ENCODE results near the gene PKMYT1. TPM values are rescaled to one million over a fixed set of nuclear protein-coding genes. Genes with fewer than 3 reads are reported as not detected.

PKMYT1 gene
- total and polyA plus RNA-seq, 9 of the 15 experiments (the other 6 are each of a cell fraction or from before 2014, with no cell fraction given): 8.7 to 201 (median 37.8) TPM

DNA sequence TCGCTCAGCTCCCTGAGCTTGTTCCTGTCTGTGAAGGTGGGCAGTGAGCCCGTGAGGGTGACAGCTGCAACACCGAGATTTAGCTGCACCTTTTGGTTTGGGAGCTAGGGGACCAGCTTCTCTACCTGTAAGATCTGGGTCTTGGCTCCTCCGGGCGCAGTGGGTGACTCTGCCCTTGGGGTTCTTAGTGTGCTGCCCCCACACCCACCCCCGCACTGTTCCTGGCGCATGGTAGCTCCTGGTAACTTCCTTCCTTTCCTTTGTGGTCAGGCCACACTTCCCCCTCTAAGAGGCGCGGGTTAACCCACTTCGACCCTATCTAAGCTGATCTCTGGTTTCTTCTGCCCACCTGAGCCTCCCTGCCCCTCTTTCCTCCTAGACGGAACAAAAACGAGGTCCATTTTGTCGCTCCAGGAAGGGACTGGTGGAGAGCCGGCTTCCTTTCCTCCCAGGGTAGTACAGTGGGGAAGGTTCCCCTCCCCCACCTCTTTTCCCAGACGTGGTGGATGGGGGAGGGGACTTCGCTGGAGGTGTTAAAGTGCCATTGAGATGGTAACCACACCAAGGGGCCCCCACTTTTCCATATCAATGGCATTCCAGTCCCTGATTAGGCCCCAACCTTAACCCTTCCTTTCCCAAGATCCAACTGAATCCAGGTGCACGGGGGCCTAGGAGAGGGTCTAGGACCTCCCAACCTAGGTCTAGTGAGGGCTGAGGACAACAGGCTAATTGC is 27.9 kb upstream of the PKMYT1 start (continued):
- TF ChIP-seq, protein P1, sequence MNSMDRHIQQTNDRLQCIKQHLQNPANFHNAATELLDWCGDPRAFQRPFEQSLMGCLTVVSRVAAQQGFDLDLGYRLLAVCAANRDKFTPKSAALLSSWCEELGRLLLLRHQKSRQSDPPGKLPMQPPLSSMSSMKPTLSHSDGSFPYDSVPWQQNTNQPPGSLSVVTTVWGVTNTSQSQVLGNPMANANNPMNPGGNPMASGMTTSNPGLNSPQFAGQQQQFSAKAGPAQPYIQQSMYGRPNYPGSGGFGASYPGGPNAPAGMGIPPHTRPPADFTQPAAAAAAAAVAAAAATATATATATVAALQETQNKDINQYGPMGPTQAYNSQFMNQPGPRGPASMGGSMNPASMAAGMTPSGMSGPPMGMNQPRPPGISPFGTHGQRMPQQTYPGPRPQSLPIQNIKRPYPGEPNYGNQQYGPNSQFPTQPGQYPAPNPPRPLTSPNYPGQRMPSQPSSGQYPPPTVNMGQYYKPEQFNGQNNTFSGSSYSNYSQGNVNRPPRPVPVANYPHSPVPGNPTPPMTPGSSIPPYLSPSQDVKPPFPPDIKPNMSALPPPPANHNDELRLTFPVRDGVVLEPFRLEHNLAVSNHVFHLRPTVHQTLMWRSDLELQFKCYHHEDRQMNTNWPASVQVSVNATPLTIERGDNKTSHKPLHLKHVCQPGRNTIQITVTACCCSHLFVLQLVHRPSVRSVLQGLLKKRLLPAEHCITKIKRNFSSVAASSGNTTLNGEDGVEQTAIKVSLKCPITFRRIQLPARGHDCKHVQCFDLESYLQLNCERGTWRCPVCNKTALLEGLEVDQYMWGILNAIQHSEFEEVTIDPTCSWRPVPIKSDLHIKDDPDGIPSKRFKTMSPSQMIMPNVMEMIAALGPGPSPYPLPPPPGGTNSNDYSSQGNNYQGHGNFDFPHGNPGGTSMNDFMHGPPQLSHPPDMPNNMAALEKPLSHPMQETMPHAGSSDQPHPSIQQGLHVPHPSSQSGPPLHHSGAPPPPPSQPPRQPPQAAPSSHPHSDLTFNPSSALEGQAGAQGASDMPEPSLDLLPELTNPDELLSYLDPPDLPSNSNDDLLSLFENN (IDR thresholded peaks at IDR 0.05; ENCODE audit: low read depth in 2 of 2, low read length in 2 of 2): 0 out of 4 replicates have a peak, but pooled peaks of 1 of the 2 experiments have one; percentile 11
- TF ChIP-seq HMBOX1 (IDR thresholded peaks at IDR 0.05) (peak; percentile 76; the same call in 1 of the 2 replicates), LEF1 (IDR thresholded peaks at IDR 0.05) (peak; percentile 93), NR2C2 (CRISPR knock-in tag; IDR thresholded peaks at IDR 0.05) (no peak), NR2C2 (tag; IDR thresholded peaks at IDR 0.05) (no peak), DPF2 (IDR thresholded peaks at IDR 0.05) (peak; percentile 80), TBL1XR1 (IDR thresholded peaks at IDR 0.05; ENCODE audit: low read length in 2 of 2) (peak in 1 of 2 experiments; percentile 26; a peak in 1 of 4 replicates), EZH2 (IDR thresholded peaks at IDR 0.05; ENCODE audit: borderline replicate concordance, low read depth, low read length) (no peak), ATF7 (IDR thresholded peaks at IDR 0.05) (peak; percentile 3; the same call in 1 of the 2 replicates), NEUROD1 (IDR thresholded peaks at IDR 0.05; ENCODE audit: borderline replicate concordance, low read depth, low read length, partially characterized antibody) (peak; percentile 75), NFXL1 (CRISPR knock-in tag; IDR thresholded peaks at IDR 0.05) (no peak), TEAD4 (IDR thresholded peaks at IDR 0.05; ENCODE audit: low read length) (peak; percentile 27; the same call in 1 of the 2 replicates), TEAD4 (CRISPR knock-in tag; IDR thresholded peaks at IDR 0.05; ENCODE audit: borderline replicate concordance) (no peak), ZNF766 (CRISPR knock-in tag; conservative IDR thresholded peaks at IDR 0.05) (peak; percentile 78; the same call in 1 of the 2 replicates), HOMEZ (CRISPR knock-in tag; IDR thresholded peaks at IDR 0.05) (no peak), CCAR2 (IDR thresholded peaks at IDR 0.05; ENCODE audit: low read depth, low read length) (no peak), ZNF311 (CRISPR knock-in tag; IDR thresholded peaks at IDR 0.05) (0 out of 2 replicates have a peak, but pooled peaks have one; percentile 32), SIX5 (IDR thresholded peaks at IDR 0.05; ENCODE audit: borderline replicate concordance in 1 of 2, insufficient read depth in 1 of 2, low read depth in 1 of 2, low read length in 2 of 2) (no peak), NCOA1 (IDR thresholded peaks at IDR 0.05; ENCODE audit: low read depth) (peak; percentile 60; the same call in 1 of the 2 replicates), BHLHE40 (IDR thresholded peaks at IDR 0.05; ENCODE audit: low read length) (peak; percentile 7; the same call in 1 of the 2 replicates)
- TF ChIP-seq, protein P2, sequence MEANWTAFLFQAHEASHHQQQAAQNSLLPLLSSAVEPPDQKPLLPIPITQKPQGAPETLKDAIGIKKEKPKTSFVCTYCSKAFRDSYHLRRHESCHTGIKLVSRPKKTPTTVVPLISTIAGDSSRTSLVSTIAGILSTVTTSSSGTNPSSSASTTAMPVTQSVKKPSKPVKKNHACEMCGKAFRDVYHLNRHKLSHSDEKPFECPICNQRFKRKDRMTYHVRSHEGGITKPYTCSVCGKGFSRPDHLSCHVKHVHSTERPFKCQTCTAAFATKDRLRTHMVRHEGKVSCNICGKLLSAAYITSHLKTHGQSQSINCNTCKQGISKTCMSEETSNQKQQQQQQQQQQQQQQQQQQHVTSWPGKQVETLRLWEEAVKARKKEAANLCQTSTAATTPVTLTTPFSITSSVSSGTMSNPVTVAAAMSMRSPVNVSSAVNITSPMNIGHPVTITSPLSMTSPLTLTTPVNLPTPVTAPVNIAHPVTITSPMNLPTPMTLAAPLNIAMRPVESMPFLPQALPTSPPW (CRISPR knock-in tag; IDR thresholded peaks at IDR 0.05): peak; percentile 79
